Fibroblast of peridontal ligament (primary cell): ENCODE measurements around the gene MYO5A.
"Not testable (repeated sequence)": the region's sequence is repeated elsewhere in the genome, so short reads cannot be mapped to it uniquely, and the experiment has no call there.

Experiments used
- DNase-seq: peaks from one replicate; pipeline ENCODE4 v3.0.0-alpha.2; 2010; ENCODE audit errors: extremely low read depth

Gene MYO5A

DNA sequence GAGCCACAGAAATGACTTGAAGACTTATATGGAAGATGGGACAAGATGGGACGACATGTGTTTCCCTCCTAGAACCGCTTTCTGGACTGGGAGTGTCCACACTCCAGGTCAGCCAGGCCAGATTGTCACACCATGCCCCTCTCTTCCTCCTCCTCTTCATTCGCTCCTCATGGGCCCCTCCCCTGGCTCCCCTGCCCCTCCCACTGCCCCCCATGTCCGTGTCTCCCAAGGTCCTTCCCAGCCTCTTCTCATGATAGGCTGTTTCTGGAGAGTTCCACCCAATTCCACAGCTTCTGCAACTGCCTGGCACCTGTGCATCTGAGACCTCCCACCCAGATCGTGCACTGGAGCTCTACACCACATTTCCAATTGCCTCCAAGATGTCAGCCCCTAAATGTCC, 239.7 kb downstream of the MYO5A start:
- DNase-seq = no peak

DNA sequence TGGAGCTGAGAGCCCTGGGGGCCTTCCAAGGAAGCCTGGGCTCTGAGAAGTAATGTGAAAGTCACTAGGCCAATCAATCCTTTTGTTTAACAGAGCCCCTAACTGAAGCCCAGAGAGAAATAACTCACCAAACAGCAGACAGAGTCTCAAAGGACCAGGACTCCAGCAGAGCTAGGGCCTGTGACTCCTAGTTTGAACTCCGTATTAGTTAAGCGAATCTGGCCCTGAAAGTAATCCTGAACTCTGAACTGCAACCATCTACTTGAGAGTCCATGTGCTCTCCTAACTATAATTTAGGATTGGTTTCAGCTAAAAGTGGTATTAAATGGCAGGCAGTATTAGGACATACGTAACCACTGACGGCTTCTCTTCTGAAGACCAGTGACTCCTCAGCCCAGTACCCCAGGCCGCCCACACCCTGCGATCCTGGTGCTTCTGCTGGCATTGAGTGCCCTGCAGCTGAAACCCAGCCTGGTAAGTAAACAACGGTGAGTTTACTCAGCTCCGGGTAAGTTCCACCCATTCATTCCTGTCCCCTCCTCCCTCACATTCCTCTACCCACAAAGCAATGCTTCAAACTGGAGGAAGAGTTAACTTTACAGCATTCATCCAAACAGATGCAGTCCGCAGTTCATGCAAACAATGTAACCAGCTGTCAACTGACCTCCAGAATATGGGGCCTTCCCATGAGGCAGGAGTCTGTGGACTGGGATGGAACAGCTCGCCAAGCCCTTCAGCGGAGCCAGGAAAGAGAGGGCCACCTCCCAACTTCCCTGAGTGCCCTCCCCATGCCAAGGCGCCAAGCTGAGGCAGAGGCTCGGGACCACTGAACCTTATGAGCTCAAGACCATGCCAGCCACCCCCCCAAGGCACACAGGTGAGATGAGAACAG, 240.4 kb downstream of the MYO5A start:
- DNase-seq = peak; percentile 18

DNA sequence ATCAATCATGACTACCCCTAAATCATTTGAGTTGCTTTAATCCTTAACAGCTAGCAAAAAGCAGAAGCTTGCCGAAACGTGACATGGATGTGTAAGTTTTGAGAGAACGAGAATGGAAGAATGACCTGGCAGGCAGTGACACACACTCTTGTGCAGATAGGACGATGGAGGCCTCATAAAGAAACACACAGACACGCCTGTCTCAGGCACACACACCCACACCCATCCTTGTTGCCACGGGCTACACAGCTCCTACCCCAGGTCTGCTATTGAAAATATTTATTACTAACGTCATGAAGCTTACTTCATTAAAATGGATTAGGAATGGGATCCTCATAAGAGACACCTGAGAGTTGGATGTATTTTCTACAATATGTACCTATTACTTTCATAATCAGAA, 241.6 kb downstream of the MYO5A start:
- no peak for DNase-seq

DNA sequence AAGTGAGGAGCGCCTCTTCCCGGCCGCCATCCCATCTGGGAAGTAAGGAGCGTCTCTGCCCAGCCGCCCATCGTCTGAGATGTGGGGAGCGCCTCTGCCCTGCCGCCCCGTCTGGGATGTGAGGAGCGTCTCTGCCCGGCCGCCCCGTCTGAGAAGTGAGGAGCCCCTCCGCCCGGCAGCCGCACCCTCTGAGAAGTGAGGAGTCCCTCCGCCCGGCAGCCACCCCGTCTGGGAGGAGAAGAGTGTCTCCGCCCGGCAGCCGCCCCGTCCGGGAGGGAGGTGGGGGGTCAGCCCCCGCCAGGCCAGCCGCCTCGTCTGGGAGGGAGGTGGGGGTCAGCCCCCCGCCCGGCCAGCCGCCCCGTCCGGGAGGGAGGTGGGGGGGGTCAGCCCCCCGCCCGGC, 242.7 kb downstream of the MYO5A start:
- not testable (repeated sequence) for DNase-seq

- DNase-seq = peak; percentile 23
These were observed 244.5 kb downstream of the MYO5A start for GRCh38 chr15:52284164-52284563.

DNA sequence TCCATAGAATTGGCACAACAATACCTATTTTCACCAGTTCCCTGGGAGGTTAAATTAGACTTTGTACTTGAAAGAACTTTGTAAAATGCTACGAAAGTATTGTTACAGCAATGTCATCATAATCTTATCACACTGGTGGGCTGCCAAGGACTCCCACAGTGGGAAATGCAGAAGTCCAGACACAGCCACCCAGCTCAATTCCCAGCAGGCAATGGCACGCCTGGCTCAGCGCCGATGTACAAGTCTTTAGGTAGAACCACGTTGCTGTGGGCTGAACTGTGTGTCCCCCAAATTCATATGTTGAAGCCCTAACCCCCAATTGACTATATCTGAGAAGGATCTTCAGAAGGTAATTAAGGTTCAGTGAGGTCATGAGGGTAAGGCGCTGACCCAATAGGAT, 245.4 kb downstream of the MYO5A start:
- no peak for DNase-seq

- DNase-seq = no peak
These were observed 246.3 kb downstream of the MYO5A start for GRCh38 chr15:52282418-52282817.

GRCh38 chr15:52281085-52282035, 247.3 kb downstream of the MYO5A start:
- DNase-seq = no peak

DNA sequence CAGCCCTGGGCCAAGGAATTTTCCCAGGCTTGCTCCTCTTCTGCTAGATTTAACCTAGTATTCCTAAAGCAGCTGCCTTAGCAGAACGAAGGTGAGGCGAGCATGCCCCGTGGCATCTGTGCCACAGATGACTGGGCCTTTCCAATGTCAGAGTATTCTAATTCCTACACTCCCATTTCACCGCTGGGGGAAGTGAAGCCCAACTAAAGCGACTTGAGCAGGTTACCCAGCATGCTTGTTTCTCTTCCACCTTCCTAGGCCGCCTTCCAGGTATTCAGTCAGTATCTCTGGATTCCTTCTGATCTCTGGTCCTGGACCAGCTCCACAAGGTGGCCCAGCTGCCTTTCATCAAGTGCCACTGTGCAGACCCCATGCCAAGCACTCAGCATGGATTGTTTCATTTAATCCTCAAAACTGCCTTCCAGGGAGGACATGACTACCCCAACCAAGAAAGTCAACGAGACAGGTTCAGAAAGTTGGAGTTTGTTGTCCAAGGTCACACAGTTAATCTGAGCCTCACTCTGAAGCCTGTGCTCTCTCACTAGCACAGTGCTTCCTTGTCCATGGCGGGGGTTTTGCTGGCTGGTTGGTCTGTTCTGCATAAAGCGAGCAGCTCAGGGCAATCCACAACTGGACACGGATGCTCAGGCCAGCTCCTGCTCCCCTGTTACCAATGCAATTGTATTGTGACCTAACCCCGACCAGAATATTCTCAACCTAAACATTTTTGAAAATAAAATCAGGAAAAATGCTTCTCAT, 248.2 kb downstream of the MYO5A start:
- DNase-seq = no peak

GRCh38 chr15:52278636-52279367, 249.9 kb downstream of the MYO5A start:
- no peak for DNase-seq

DNA sequence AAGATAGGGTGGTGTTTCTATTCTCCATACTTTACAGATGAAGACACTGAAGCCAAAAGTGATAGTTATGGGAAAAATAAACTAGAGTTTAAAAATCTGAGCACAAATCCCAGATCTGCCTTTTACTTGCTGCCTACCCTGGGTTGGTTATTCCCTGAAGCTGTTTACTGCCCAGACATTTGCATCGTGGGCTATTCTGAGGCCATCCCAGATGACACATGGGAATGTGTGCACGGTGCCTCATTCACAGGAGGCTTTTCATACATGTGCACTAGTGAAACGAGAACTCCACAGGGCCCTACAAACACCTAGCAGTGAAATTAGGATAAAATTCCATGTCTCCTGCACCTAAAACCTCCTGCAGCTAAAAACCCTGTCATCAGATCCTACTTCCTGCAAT, 250.5 kb downstream of the MYO5A start:
- no peak for DNase-seq

DNA sequence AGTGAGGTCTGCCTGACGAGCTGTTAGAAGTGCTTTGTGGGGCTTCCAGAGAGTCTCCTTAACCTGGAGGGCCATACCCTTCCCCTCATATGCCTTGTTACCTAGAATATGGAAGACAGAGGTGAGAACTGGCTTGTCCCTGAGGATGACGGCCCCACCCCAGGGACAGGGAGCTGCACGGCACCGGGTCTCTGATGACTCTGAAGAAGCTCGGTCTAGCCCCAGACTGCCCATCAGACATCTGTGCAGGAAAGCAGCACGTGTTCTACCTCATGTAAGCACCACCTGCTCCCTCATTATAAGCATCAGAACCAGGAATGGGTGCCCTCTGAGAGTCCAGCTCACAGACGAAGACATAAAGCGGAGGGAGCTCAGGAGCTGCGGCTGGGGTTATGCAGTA, 251.1 kb downstream of the MYO5A start:
- DNase-seq = no peak

GRCh38 chr15:52276256-52276770, 252.4 kb downstream of the MYO5A start:
- DNase-seq = no peak

DNA sequence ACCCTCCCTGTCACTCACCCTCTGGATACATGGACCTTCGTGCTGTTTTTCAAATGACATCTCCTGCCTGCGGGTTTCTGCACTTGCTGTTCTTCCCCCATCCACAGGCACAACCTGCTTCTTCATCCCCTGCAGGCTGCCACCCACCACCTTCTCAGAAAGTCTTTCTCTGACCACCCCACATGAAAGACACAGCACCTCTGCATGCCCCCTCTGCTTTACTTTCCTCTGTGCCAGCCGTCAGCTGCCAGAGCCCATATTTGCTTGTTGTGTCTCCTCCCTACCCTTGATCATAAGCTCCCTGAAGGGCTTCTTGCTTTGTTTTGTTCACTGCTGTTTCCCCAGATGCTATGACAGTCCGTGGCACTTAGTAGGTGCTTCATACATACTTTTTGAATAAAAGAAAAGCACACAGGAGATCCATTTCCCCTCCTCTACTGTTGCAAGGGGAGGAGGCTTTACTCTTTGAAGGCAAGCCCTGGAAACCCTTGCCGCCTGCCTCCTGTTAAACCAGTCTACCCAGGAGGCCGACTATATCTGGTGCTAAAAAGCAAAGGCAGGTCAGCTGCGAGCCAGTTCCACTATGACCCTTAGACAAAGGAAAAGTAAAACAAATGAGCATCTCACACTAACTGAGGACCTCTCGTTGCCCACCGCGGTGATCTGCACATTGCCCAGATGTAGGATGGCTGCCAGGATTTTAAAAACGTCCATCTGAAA, 265.0 kb downstream of the MYO5A start:
- DNase-seq = no peak

- no peak for DNase-seq
These were observed 266.3 kb downstream of the MYO5A start for GRCh38 chr15:52262364-52262763.

DNA sequence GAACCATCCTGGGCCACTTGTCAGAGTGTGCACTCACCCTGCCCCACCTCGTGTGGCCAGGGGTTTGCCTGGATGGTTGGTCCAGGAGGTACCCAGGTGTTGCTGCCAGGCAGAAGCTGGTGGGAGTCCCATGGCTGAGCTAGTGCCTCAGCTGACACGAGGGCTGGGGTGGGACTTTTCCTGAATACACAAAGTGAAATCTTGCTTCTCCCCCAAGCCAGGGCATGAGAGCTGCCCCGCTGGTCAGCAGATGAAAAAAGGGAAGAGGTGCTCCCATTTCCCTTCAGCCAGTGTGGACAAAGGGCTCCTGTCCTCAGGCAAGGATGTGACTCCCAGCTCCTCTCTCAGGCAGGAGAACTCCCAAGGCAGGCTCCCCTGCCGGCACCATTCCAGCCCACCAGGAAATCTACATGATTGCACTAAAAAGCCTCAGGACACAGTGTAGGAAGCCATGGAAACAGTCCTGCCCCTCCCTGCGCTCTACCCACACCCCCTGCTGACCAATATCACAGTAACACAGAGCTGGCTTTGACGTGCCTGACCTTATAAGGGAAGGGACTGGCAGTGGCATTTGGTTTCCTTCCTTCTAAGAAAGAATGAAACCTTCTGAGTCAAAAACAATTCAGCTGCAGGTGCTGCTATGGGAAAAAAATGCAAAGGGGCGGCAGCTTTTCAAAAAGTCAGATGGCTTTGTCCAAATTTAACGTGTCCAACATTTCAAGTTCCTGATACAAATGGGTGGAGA, 267.0 kb downstream of the MYO5A start:
- peak; percentile 55 for DNase-seq

GRCh38 chr15:52261026-52261425, 267.7 kb downstream of the MYO5A start:
- DNase-seq = no peak

DNA sequence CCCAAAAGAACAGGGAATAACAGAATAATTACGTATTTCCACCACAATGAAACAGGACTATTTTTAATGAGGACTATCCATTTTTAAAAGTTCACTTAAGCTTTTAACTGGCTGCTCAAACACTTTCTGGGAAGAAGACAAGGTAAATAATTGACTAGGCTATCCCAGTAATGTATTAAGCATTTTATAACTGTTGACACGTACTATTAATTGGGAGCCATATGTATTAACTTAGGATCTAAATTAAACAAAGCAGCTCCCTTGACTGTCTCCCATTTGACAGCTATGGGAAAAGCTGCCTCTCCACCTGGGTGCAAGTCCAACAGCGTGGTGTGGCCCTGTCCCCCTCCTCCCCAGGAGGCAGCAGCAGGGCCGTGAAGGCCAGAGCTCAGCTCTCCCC, 269.2 kb downstream of the MYO5A start:
- no peak for DNase-seq

GRCh38 chr15:52258461-52258860, 270.2 kb downstream of the MYO5A start:
- no peak for DNase-seq

GRCh38 chr15:52257734-52258062, 271.0 kb downstream of the MYO5A start:
- DNase-seq = peak; percentile 32
